Uterus (tissue), 2 donors: ENCODE results near the gene OR2AT4.

Source experiments
- CTCF ChIP-seq, 4 experiments: fragments of 200-600 bp in 2 of 4; fragments of 450-650 bp in 2 of 4; sonication (generic) in 2 of 4; IDR thresholded peaks; one replicate each; pipeline ENCODE4 v1.5.1; 2016 to 2019; ENCODE audit warnings: antibody characterized with exemption in 4 of 4, mild to moderate bottlenecking in 2 of 4, moderate library complexity in 1 of 4
- POLR2A ChIP-seq, 2 donors: fragments of 450-650 bp; IDR thresholded peaks; one replicate each; pipeline ENCODE4 v1.6.1; 2016; ENCODE audit warnings: antibody characterized with exemption in 2 of 2, mild to moderate bottlenecking in 1 of 2, moderate library complexity in 1 of 2

GRCh38 chr11:75078233-75078632, 18.4 kb downstream of the OR2AT4 start:
- TF ChIP-seq CTCF (IDR thresholded peaks at IDR 0.05) (no peak), POLR2A (IDR thresholded peaks at IDR 0.05) (no peak)
